ENCODE results near the gene LAG3.

LAG3 gene

DNA sequence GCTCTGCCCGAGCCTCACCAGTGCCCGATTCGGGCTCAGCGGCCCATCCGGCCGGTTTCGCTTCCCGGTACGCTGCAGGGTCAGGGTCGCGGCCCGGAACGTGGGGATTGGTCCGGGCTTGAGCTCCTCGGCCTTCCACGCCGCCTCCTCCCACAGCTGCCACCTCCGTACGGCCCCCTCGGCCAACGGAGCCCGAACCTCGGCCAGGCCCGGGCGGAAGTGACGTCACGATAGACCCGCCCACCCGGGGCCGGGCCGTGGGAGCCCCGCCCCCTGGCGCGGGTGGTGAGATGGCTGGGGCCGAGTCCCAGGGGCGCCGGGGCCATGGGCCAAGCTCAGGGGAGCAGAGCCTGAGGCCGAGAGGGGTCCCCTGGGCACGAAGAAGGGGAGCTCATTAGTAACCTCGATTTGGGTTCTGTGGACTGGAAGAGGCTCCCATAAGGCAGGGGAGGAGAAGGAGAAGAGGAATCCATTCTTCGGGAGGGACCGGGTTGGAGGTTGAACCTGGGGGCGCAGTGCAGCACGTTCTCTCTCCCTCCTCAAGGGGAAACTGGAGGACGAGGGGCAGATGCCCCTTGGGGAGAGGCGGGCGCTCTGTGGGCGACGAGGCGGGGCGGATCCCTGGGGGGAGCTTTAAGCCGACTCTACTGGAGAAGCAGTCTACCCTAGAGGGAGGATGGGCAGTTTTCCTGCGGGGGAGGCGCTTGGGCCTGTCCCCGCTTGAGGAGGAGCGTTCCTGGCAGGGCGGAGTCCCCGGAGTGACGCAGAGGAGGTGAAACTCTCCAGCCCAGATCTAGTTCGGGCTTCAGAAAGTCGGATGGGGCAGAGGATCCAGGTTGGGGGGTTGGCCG lies 19.2 kb upstream of the LAG3 start, which contains the start of gene MLF2:
Gene MLF2, minus strand, starts transcription at position 221 of the 851 bp plus-strand sequence. CDS start 807 bp downstream, outside the sequence.
- DNase-seq (ENCODE audit: low read depth in 4 of 4, low spot score in 1 of 4): peak; percentile 89 to 97 (median 96)

DNA sequence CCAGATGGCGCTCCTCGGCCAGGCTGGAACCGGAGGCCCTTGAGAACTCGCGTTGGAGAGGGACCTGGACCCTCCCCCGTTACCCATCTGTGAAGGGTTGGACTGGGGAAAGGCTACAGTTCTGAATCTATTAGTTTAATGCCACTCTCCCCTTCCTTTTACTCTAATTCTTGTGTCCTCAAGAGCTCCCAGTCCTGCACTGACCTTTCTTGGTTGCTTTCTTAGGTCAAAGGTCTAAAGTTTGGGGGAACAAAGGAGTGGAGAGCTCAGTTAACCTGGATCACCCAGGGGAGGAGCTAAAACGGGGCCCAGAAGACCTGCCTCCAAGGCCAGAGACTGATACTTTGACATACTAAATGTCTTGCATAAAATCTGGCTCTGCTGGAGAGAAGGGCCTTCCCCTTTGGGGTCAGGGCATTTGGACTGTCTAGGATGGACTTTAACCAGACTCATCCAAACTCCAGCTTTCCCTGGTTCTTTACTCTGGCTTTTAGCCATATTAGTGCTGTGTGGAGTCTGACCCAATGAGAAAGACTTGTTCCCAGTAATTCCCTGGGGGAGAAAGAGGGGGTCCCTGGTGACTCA lies 18.5 kb upstream of the LAG3 start:
- DNase-seq (ENCODE audit: low read depth in 4 of 4, low spot score in 1 of 4): no peak

DNA sequence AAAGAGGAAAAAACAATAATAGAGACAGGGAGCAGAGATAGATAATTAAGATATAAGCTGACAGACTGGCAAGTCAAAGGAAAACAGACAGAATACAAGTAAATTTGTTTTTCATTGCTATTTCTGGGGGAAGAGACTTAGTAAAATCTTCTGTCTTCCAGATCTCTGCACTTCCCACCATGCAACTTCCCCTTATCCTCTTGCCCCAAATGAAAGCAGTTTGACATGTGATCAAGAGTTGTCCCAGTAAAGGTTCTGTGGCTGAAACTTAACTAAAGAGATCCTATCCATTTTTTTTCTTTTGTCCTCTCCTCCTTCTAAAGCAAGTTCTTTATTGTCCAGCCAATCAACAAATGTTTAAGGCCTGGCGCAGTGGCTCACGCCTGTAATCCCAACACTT lies 17.9 kb upstream of the LAG3 start:
- no peak for DNase-seq (ENCODE audit: low read depth in 4 of 4, low spot score in 1 of 4)

DNA sequence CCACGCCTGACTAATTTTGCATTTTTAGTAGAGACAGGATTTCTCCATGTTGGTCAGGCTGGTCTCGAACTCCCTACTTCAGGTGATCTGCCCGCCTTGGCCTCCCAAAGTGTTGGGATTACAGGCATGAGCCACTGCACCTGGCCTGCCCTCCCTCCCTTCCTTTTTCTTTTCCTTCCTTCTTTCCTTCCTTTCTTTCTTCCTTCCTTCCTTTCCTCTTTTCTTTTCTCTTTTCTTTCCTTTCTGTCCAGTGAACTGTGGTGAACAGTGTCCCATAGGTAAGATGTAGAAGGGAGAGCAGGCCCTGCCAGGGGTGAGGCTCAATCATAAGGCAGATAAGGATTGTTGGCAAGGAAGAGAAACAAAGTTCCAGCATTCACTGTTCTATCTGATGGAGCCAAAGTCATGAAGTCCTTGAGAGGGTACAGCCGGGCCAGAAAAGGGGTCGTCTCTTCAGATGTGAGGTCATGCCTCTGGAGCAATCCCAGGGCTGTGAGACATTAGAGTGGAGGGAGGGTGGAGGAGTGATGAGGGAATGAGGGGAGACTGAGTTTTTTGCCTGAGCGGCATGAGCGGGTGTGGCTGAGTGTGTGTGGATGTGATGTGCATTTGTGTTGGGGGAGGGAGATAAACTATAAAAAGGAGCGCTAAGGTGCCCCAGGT lies 15.2 kb upstream of the LAG3 start:
- no peak for DNase-seq (ENCODE audit: low read depth in 4 of 4, low spot score in 1 of 4)

DNA sequence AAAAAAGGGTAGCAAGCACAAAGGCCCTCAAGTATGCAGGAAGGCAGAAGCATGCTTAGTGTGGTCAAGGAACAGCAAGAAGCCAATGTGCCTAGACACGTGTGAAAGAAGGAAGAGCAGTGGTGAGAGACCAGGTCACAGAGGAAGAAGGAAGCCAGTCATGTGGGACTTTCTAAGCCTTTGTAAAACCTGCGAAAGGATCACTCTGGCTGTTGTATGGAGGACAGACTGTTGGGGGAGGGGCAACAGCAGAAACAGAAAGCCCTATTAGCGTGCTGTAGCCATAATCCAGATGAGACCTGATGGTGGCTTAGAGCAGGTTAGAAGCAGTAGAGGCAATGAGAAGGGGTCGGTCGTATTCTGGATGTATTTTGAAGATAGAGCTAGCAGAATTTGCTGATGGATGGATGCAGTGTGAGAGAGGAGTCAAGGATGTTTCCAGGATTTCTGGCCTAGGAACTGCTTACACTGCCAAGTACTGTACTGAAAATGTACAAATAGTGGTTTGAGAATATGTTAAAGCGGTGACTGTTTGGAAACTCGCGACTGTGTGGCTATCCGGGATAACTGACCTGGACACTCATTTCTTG lies 13.7 kb upstream of the LAG3 start:
- DNase-seq (ENCODE audit: low read depth in 4 of 4, low spot score in 1 of 4): no peak

DNA sequence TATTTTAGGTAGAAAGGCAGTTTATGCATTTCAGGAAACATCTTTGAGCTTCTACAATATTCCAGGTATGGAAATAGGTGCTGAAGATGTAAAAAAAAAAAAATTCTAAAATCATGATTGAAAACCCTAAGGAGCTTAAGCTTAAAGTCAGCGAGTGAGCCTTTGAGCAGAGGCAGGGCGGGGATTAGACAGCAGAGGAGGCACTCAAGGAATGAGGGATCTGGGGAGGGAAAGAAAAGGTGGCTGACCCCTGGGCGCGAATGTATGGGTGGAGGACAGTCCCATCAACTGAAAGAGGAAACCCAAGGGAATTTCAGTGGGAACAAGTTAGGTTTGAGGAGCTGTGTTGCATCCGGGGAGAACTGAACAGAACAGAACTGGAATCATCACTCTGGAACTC lies 12.6 kb upstream of the LAG3 start:
- DNase-seq (ENCODE audit: low read depth in 4 of 4, low spot score in 1 of 4): no peak

DNA sequence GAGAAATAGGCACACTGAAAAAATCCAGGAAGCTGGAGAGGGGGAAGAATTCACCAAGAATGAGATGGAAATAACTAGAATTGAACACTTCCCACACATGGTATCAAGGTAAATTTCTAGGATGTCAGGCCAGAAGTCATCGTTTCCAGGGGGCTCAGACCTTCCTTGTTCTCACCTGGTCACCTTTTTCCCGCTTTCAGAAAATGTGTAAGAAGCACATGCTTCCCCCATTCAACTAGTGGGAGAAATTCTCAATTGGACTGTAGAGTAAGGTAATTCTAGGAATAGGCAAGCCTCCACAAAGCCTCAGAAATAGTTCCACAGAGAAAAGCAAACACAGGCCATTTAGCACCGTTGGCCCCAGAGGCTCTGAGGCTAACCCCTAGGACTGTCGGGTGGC lies 8.9 kb upstream of the LAG3 start:
- DNase-seq (ENCODE audit: low read depth in 4 of 4, low spot score in 1 of 4): no peak

DNA sequence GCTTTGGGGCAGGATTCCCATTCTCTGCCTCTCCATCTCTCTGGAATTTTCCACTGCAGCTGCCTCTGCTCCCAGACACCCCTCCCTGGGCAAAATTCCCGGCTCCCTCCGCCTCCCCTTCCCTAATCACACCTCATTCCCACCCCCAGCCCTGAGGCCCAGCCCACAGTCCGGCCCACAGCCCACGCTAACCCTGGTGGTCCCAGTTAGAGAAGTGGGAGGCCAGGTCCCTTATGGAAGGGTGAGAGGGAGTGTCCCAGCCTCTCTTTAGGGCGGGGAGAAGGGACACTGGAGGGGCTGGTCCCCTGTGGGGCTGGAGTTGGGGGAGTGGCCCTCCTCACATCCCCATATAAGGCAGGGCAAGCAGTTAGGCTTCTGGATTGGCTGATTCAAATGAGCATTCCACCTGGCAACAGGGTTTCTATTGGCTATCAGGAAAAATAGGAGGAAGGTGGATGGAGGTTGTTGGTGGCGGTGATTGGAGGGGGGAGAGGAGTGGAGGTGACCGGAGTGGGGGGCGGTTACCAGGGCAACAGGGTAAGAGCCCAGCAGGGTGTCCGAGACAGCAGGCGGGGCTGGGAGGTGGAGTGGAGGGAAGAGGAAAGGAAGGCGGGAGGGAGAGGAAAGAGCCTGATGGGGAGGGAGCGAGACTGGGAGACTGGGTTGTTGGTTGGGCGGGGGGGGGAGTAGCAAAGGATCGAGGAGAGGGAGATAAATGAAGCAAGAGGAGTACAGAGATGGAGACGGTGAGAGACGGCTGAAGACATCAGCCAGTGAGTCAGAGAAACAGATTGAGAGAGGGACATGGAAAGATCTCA lies 8.1 kb upstream of the LAG3 start:
- no peak for DNase-seq (ENCODE audit: low read depth in 4 of 4, low spot score in 1 of 4)

DNA sequence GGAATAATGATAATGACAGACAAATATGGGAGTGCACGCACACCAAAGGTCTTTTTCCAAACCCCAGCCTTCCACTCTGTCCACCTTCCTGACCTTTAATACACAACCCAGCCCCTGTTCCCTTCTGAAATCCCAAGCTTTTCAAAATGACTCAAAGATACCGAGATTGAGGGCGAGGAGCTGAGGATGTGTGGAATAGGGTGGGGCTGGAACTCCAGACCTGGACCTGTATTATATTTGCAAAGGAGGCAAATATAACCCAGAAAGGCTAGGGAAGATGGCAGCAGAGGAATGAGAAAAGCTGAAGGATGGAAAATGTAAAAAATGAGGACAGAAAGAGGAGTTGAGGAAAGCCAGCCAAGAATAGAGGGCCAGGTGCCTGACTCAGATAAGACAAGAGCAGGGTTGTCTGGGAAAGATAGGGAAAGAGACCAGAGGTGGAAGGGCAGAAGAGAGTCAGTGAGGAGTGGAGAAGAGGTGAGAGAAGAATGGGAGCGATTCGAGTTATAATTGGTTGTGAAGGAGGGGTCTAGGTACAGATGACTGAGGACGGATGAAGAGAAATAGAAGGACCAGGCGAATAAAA lies 7.2 kb upstream of the LAG3 start:
- DNase-seq (ENCODE audit: low read depth in 4 of 4, low spot score in 1 of 4): no peak

DNA sequence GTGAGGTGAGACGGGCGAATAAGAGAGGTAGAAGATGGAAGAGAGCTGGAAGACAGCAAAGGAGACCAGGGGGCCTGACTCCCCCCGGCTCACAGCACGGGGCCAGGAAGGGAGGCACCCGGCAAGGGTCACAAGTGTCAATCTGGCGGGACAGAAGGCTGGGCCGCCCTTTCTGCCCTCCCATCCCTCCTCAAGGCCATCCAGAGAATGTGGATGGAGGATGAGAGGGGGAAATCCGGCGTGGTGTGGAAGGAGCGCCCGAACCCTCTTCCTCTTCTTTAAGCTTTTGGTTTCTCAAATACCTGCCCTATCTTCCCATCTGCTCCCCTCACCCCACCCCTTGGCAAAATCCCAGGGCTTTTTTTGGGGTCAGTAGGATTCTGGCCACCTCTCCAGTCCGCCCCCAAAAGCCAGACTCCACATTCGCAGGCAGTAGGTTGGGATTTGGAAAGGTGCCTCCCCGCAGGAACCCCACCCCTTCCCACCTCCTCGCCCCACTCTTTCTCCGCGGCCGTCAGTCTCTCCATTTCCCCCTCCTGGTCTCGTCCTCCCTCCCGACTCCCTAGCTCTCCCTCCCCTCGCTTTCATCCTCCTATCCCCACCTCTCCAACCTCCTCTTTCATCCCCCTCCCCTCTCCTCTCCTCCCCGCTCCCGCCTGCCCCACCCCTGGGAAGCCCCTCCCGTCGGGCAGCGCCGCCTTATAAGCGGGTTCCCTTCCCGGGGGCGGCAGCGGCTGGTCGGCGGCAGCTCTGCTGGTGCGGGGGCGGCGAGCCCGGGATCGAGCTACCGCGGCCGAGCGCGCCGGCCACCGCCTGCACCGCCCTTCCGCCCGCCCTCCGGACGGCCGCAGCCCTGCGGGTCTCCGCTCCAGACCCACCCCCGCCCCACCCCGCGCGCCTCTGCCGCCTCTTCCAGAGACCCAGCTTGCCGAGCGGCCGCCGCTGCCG lies 6.4 kb upstream of the LAG3 start, which contains the start of gene PTMS:
Gene PTMS, plus strand, starts transcription at position 730 of the 948 bp plus-strand sequence. CDS start 343 bp downstream, outside the sequence.
- no peak for DNase-seq (ENCODE audit: low read depth in 4 of 4, low spot score in 1 of 4)

DNA sequence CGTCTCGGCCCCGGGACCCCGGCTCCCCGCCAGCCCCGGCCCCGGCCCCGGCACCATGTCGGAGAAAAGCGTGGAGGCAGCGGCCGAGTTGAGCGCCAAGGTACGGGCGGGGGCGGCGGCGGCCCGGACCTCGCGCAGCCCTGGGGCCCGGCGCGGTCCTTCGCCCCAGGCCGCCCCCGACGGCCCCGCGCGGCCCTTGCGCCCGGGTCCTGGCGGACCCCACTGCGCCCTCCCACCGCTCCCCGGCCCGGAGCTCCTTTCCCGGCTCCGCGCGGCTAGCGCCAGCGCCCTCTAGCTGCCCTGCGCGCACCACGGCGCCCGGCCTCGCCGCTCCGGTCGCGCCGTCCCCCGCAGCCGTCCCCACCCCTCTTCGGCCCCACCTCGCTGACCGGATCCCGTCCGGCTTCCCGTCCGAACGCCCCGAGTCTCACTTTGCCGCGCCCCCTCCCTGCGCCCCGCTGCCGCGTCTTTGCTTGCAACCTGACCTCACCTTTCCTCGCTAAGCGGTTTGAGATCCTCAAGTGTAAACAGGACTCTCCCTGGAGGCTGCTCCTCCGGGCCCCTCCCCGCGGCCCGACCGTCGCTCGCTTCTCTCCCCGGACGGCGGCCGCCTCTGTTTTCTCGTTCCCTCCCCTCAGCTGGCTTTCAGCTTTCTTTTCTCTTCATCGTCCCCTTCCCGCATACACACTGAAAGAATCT lies 5.5 kb upstream of the LAG3 start:
- no peak for DNase-seq (ENCODE audit: low read depth in 4 of 4, low spot score in 1 of 4)

DNA sequence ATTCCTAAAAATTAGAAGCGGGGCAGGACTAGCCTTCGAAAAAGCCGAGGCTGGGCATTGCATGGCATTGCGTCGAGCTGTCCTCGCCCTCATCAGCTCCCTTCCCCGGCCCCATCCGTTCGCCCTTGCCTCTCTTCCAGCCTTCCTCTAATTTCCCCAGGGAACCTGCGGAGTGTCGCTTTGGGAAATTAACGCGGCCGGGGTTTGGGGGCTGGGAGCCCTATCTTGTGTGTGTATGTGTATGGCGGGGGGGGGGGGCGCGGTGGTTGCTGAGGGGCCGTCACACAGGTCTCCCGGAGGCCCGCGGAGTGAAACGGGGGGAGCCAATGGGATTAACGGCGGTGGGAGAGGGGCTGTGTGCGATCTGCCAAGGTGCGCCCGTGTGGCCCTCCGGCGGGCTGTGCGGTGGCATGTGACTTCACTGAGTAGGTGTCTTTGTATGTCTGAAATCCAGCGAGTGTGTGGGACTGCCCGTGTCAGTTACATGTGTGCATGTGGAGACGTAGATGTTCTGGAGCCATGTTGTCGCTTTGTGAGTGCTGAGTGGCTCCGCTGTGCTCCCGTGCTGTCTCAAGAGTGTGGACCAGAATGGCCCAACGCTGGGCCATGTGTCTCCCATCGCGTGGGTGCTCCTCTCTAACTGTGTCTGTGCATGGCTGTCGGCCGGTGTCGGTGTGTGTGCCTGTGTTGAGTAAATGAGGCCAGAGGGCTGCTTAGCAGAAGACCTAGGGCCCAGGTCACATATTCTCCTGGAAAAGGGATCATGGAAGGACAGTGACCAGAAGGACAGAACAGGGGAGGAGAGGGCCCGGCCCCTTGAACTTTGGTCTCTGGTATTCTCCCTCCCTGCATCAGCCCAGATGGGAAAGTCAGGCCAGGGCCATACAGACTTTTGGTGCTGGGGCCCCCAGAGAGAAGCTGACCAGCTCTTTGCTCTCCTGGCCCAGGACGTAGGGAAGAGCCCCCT lies 4.7 kb upstream of the LAG3 start:
- DNase-seq (ENCODE audit: low read depth in 4 of 4, low spot score in 1 of 4): no peak

DNA sequence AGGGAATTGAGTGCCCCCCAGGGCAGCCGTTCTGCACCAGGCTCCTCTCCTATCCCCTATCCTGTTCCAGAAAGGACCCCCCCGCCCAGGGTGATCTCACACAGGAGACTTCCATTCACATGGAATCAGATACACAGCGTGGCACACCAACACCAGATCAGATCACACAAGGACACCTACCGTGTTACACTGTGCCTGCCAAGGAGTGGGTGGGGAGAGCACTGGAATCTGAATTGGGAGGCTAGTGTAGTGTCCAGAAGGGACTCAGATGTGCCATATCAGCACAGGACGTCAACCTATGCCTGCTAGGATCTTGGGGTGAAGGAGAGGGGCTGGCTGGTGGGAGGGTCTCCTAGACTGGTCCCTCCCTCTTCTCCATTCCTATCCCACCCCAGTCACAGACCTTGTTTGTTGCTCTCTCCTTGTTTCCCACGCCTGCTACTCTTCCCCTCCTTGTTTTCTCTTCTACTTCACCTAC lies 3.8 kb upstream of the LAG3 start:
- DNase-seq (ENCODE audit: low read depth in 4 of 4, low spot score in 1 of 4): no peak

DNA sequence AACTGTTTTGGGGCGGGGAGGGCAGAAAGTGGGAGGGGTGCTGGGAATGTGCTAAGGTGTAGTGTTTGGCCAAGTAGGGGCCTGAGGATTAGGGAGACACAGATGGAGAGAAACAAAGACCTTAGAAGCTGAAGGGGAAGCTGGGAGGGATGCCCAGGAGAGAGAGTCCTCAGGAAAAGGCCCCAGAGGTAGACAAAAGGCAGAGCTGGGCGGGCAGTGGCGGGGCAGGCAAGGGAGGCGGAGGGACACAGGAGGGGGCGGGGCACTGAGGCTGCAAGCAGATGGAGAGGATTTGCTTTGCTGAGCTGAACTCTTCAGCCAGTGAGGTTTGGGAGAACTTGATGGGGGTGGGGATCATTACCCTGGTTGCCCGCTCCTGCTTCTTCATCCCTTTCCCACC lies 3.3 kb upstream of the LAG3 start:
- no peak for DNase-seq (ENCODE audit: low read depth in 4 of 4, low spot score in 1 of 4)

DNA sequence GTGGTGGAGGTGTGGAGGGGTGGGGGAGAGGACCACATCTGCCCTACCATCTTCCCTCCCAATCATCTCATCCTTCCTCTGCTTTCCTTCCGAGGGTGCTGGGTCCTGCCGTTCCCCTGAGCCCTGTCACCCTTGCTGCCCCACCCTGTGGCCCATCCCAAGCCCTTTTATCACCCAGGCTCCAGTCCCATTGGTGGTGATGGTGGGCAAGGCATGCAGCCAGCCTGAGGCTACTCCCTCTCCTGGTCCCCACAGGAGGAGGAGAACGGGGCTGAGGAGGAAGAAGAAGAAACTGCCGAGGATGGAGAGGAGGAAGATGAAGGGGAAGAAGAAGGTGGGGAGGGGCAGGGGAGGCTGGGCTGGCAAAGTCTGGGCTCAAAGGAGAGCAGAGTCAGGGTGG lies 2.7 kb upstream of the LAG3 start:
- no peak for DNase-seq (ENCODE audit: low read depth in 4 of 4, low spot score in 1 of 4)

DNA sequence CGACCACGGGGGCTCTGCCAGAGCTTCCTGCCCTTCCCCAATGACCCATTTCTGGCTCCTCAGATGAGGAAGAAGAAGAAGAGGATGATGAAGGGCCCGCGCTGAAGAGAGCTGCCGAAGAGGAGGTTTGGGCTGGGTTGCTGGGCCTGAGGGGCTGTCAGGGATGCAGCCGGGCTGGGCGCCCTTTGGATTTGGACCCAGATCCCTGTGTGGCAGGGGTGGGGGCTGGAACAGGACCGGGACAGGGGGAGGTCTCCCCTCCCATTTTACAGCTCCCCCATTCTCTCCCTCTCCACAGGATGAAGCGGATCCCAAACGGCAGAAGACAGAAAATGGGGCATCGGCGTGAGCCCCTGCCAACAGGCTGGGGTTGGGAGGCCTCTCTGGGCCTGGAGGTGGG lies 2.2 kb upstream of the LAG3 start:
- DNase-seq (ENCODE audit: low read depth in 4 of 4, low spot score in 1 of 4): no peak

DNA sequence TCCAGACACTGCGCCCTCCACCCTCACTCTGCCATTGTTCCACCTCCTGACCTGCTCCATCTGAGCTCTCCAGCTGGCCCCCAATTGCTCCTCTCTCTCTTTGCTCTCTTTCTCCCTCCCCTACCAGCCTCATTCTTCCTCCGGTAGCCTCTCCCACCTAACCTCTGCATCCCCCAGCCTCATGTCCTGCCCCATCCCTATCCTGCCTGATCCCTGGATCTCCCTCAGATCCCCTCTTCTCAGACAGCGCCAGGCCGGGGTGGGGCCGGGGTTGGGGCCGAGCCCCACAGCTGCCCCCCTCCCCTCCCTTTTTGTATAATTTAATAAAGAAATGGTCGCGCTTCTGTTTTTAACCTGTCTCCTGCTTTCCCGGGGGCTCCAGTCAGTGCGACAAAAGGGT lies 1.7 kb upstream of the LAG3 start:
- DNase-seq (ENCODE audit: low read depth in 4 of 4, low spot score in 1 of 4): no peak
